HCT116 (cell line): ENCODE measurements around the gene PREX1.

ENCODE experiments used
- ATF3 ChIP-seq: IDR thresholded peaks from 2 replicates; pipeline ENCODE4 v1.6.1; 2012
- CBX3 ChIP-seq: IDR thresholded peaks from 2 replicates; pipeline ENCODE4 v1.6.1; 2012; ENCODE audit warnings: low read depth
- CTCF ChIP-seq, 3 experiments: fragments of 200-600 bp in 1 of 3; sonication (generic) in 1 of 3; IDR thresholded peaks in 2 of 3; conservative IDR thresholded peaks in 1 of 3; 2 replicates each; pipeline ENCODE4 v1.5.1; 2012 to 2017; ENCODE audit warnings: low read depth in 2 of 3, low read length in 2 of 3, antibody characterized with exemption in 1 of 3, borderline replicate concordance in 1 of 3, control low read depth in 1 of 3, mild to moderate bottlenecking in 1 of 3, mixed read lengths in 1 of 3, mixed run types in 1 of 3, moderate library complexity in 1 of 3; ENCODE audit not compliant: insufficient read depth in 1 of 3
- EZH2phosphoT487 ChIP-seq: fragments of 200-600 bp; IDR thresholded peaks from 2 replicates; pipeline ENCODE4 v1.6.1; 2018; ENCODE audit warnings: antibody characterized with exemption, borderline replicate concordance
- MAX ChIP-seq: IDR thresholded peaks from 2 replicates; pipeline ENCODE4 v1.6.1; 2012
- POLR2A ChIP-seq: IDR thresholded peaks from 2 replicates; pipeline ENCODE4 v1.7.0; 2011; ENCODE audit warnings: borderline replicate concordance; ENCODE audit not compliant: insufficient read depth, insufficient read length; ENCODE audit errors: extremely low read depth
- POLR2AphosphoS5 ChIP-seq: IDR thresholded peaks from 2 replicates; pipeline ENCODE4 v1.6.1; 2011; ENCODE audit warnings: mild to moderate bottlenecking, low read depth, low read length, moderate library complexity
- TCF7L2 ChIP-seq: IDR thresholded peaks from 2 replicates; pipeline ENCODE4 v1.7.0; 2011; ENCODE audit warnings: borderline replicate concordance, inconsistent platforms; ENCODE audit not compliant: insufficient read depth, insufficient read length; ENCODE audit errors: extremely low read depth
- ZFX ChIP-seq: fragments of 450-650 bp; IDR thresholded peaks from 2 replicates; pipeline ENCODE4 v1.6.1; 2017

GRCh38 chr20:48864254-48864653 is 36.5 kb upstream of the PREX1 start:
- TF ChIP-seq CTCF (IDR thresholded peaks at IDR 0.05 in 2 of 3, conservative IDR thresholded peaks at IDR 0.05 in 1 of 3; ENCODE audit: borderline replicate concordance in 1 of 3, insufficient read depth in 1 of 3, low read depth in 2 of 3, low read length in 2 of 3) (no peak), POLR2A (no peak), ATF3 (no peak), ZFX (no peak), POLR2AphosphoS5 (no peak), EZH2phosphoT487 (no peak), MAX (no peak), CBX3 (no peak), TCF7L2 (no peak)
